ENCODE data around the gene ZRANB1.

DNA sequence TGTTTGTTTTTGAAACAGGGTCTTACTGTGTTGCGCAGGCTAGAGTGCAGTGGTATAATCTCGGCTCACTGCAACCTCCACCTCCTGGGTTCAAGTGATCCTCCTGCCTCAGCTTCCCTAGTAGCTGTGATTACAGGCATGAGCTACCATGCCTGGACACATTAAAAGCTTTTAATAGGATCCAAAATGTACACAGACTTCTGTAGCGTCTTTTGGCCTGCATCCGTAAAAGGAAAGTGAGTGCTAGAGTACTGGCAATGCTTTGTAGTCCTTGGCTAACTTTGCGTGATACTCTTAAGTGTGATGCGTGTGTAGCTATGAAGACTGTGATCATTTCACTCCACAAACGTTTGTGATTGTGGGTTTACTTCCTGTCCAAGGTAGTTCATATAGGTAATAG is 13.3 kb downstream of the ZRANB1 start:
- TF ChIP-seq POLR2A (IDR thresholded peaks at IDR 0.05) (no peak), POLR2AphosphoS5 (IDR thresholded peaks at IDR 0.05) (no peak), EP300 (IDR thresholded peaks at IDR 0.05) (no peak)
- TF ChIP-seq, protein P1, sequence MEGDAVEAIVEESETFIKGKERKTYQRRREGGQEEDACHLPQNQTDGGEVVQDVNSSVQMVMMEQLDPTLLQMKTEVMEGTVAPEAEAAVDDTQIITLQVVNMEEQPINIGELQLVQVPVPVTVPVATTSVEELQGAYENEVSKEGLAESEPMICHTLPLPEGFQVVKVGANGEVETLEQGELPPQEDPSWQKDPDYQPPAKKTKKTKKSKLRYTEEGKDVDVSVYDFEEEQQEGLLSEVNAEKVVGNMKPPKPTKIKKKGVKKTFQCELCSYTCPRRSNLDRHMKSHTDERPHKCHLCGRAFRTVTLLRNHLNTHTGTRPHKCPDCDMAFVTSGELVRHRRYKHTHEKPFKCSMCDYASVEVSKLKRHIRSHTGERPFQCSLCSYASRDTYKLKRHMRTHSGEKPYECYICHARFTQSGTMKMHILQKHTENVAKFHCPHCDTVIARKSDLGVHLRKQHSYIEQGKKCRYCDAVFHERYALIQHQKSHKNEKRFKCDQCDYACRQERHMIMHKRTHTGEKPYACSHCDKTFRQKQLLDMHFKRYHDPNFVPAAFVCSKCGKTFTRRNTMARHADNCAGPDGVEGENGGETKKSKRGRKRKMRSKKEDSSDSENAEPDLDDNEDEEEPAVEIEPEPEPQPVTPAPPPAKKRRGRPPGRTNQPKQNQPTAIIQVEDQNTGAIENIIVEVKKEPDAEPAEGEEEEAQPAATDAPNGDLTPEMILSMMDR (IDR thresholded peaks at IDR 0.05): no peak
